ENCODE measurements around the gene MAMLD1. TPM values are rescaled to one million over a fixed set of nuclear protein-coding genes. Genes with fewer than 3 reads are reported as not detected.

Gene MAMLD1
- total and polyA plus RNA-seq, 4 donors = 1.9 to 6.7 (median 2.8) TPM

DNA sequence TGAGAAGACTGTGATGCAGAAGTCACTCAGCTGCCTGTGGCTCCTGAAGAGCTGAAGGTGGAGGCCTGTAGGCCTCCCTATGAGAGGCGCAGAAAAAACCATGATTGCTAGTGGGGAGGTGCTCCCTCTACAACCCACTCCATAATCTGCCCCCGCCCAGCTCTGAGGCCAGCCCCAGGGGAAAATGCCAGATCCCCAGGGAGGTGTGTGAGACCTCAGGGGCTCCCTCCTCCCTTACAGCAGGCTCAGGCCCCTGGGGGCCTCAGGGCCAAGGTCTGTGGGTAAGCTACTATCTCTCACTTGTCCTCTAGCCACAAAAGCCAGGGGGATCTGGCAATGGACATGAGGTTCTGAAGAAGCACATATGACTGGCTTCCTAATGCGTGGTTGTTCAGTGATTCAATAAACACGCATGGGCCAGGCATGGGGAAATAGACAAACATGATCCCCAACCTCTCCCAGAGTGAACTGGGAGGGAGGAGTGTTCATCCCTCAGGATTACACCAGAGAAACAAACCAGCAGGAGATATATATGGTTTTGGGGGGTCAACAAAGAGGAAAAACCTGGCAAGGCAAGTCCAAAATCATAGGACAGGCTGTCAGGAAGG is 154.3 kb downstream of the MAMLD1 start:
- Histone ChIP-seq H3K9me3 (ENCODE audit: control insufficient read depth in 4 of 4, insufficient read depth in 3 of 4, low read length in 3 of 4) (peaks cover 0 to 2% (median 0%) of the 10 kb centered on the region in 4 donors), H3K9ac (ENCODE audit: insufficient read depth in 1 of 2, low read length in 2 of 2) (no peak overlapping the region), H3K36me3 (ENCODE audit: control insufficient read depth in 4 of 4, insufficient read depth in 4 of 4, low read length in 4 of 4) (no peaks in the 10 kb centered on the region), H3K4me1 (ENCODE audit: control insufficient read depth in 5 of 5, insufficient read depth in 5 of 5, low read length in 5 of 5) (no peaks in the 10 kb centered on the region), H3K4me3 (no peak overlapping the region), H3K27me3 (ENCODE audit: control insufficient read depth in 3 of 3, insufficient read depth in 3 of 3, low read length in 2 of 3) (peaks cover 0 to 3% (median 0%) of the 10 kb centered on the region in 3 donors), H3K27ac (ENCODE audit: low read depth in 1 of 2, low read length in 1 of 2) (no peak overlapping the region)
- no peak for ATAC-seq (ENCODE audit: insufficient read depth, low FRiP score)
- no peak for DNase-seq
- TF ChIP-seq, protein P1, sequence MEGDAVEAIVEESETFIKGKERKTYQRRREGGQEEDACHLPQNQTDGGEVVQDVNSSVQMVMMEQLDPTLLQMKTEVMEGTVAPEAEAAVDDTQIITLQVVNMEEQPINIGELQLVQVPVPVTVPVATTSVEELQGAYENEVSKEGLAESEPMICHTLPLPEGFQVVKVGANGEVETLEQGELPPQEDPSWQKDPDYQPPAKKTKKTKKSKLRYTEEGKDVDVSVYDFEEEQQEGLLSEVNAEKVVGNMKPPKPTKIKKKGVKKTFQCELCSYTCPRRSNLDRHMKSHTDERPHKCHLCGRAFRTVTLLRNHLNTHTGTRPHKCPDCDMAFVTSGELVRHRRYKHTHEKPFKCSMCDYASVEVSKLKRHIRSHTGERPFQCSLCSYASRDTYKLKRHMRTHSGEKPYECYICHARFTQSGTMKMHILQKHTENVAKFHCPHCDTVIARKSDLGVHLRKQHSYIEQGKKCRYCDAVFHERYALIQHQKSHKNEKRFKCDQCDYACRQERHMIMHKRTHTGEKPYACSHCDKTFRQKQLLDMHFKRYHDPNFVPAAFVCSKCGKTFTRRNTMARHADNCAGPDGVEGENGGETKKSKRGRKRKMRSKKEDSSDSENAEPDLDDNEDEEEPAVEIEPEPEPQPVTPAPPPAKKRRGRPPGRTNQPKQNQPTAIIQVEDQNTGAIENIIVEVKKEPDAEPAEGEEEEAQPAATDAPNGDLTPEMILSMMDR (IDR thresholded peaks at IDR 0.05; ENCODE audit: control extremely low read depth, extremely low read depth) = no peak
- 66 to 72% methylated on average over 4 of the region's 4 CpGs for WGBS, 2 donors

DNA sequence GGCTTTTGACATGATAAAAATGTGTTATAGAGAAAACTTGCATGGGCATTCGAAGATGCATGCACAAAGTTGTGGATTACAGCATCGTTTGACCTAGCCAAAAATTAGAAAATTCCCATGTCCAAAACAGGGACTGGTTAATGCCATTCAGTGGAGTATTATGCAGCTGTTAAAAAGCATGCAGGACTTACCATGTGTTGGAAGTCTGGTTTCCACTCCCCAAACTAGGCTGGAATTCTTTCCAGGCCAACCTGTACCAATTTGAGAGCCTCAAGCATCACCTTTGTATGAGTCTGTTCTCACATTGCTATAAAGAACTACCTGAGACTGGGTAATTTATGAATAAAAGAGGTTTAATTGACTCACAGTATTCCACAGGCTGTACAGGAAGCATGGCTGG is 159.4 kb downstream of the MAMLD1 start:
- no peak overlapping the region for H3K27ac ChIP-seq (ENCODE audit: low read depth in 1 of 2, low read length in 1 of 2)
- no peak for ATAC-seq (ENCODE audit: insufficient read depth, low FRiP score)
- TF ChIP-seq, protein P1 (IDR thresholded peaks at IDR 0.05; ENCODE audit: control extremely low read depth, extremely low read depth) = no peak
- no peak for DNase-seq
- H3K27me3 ChIP-seq (ENCODE audit: control insufficient read depth in 3 of 3, insufficient read depth in 3 of 3, low read length in 2 of 3) = peaks cover 0 to 3% (median 0%) of the 10 kb centered on the region in 3 donors
- peaks cover 0 to 1% (median 0%) of the 10 kb centered on the region in 5 donors for H3K4me1 ChIP-seq (ENCODE audit: control insufficient read depth in 5 of 5, insufficient read depth in 5 of 5, low read length in 5 of 5)
- no peak overlapping the region for H3K9ac ChIP-seq (ENCODE audit: insufficient read depth in 1 of 2, low read length in 2 of 2)
- no peaks in the 10 kb centered on the region for H3K36me3 ChIP-seq (ENCODE audit: control insufficient read depth in 4 of 4, insufficient read depth in 4 of 4, low read length in 4 of 4)
- H3K9me3 ChIP-seq (ENCODE audit: control insufficient read depth in 4 of 4, insufficient read depth in 3 of 4, low read length in 3 of 4) = no peaks in the 10 kb centered on the region
- H3K4me3 ChIP-seq = no peak overlapping the region
- WGBS, 2 donors = 73 to 95% methylated on average over 2 of the region's 2 CpGs

DNA sequence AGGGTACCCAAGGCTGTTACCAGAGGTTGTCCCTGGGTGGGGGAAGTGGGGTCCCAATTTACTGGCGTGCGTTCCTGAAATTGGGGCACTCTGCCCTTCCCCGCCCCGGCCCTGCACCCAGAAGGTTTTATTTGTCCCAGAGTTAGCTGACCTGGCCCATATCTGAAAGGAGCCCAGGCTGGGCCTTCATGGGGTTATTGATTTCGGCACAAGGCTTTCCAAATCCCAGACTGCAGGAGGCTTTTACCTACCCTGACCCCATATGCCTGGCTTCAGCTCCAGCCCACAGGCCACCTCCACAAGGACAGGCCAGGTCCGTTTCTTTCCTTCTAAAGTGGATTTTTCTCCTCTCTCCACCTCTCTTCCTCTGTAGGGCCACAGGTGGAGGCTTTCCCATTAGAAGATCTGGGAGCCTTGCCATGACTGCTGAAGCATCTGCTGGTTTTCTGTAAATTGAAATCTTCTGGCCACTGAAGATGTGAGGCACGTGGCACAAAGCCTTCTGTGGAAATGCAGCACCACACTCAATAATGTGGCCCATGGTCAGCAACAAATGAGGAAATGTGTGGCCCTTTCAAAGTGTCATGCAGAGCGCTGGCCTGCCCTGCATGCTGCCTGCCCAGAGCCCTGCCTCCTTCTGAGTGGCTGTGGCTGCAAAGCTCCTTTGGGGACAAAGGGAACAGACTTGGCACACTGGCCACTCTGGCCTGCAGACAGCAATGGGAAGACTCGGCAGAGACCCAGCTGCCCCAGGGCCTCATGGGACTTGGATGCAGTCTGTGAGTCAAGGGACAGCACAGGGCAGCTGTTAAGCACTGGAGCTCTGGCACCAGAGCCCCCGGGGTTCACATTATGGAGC is 162.2 kb downstream of the MAMLD1 start:
- no peak for DNase-seq
- no peak for ATAC-seq (ENCODE audit: insufficient read depth, low FRiP score)

More for the DNA sequence above, 162.2 kb downstream of the MAMLD1 start:
- Histone ChIP-seq H3K36me3 (ENCODE audit: control insufficient read depth in 4 of 4, insufficient read depth in 4 of 4, low read length in 4 of 4) (no peaks in the 10 kb centered on the region), H3K27ac (ENCODE audit: low read depth in 1 of 2, low read length in 1 of 2) (no peak overlapping the region), H3K4me3 (no peak overlapping the region), H3K9me3 (ENCODE audit: control insufficient read depth in 4 of 4, insufficient read depth in 3 of 4, low read length in 3 of 4) (no peaks in the 10 kb centered on the region), H3K9ac (ENCODE audit: insufficient read depth in 1 of 2, low read length in 2 of 2) (no peak overlapping the region), H3K27me3 (ENCODE audit: control insufficient read depth in 3 of 3, insufficient read depth in 3 of 3, low read length in 2 of 3) (no peaks in the 10 kb centered on the region), H3K4me1 (ENCODE audit: control insufficient read depth in 5 of 5, insufficient read depth in 5 of 5, low read length in 5 of 5) (peaks cover 0 to 1% (median 0%) of the 10 kb centered on the region in 5 donors)
- 75 to 86% methylated on average over 10 of the region's 10 CpGs for WGBS, 2 donors
- TF ChIP-seq, protein P1 (IDR thresholded peaks at IDR 0.05; ENCODE audit: control extremely low read depth, extremely low read depth) = no peak

Measured in lung (tissue), 12 donors.